GM21723 (cell line): Measurements from ENCODE around the gene LRP1B.

Source experiments
- ATAC-seq: cut with Tn5 transposase; IDR thresholded peaks from one replicate; pipeline ENCODE4 v1.9.1; 2021; ENCODE audit warnings: mild to moderate bottlenecking, moderate library complexity; ENCODE audit not compliant: unreplicated experiment

The LRP1B gene

GRCh38 chr2:141796449-141796848 is 334.4 kb downstream of the LRP1B start:
- ATAC-seq = no peak

DNA sequence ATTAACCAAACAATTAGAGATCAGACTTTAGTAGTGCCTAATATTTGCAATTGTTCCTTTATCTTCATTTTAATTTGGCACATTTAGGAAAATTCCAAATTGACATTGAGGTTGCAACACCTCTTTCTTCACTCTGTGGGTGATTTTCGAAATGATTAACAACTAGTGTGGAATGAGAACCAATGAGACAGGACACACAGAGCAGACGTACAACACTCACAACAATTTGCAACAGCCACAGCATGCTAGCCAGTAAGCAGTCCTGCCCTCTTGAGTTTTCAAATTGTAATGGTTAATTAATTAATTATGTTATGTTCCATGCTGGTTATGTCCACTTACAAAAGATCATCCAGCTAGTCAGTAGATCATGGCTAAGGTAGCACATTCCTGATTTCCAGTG is 339.3 kb downstream of the LRP1B start:
- ATAC-seq = no peak

DNA sequence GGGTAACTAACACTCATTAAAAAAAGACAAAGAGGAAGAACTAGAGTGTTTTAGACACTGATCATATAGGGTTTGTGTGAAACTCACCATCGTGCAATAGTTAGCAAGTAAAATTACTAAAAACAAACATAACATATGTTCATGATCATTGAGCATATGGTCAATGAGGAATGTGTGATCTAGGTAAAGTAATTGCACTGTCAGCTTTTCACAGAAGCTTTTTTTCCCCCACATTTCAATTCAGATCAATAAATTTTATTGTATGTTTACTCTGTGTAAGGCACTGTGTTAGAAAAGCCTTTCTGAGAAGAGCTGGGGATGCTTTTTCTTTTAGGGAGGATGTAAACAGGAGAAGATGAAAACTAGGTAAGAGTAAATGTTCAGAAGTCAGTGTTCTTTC is 348.2 kb downstream of the LRP1B start:
- ATAC-seq = no peak

DNA sequence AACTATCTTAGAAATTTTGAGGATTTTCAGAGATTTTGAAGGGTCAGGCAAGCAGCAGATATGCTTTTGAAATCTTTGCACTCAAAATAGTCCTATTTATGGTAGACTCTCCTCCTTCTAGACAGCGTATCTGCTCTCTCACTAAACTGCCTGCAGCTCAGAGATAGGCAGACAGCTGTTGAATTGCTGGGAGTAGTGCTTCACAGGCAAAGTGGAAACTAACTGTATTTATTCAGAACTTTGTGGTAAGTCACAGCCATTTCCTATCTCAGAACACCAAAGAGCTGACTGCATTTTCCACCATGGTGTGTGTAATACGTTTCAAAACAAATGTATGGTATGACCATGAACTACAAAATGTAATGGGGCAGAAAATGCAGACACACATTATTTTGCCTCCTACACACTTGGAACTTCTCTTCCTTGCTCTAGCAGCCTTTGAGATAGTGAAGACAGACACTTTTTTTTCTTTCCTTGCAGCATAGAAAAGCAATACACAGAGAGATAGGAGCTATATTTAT is 352.4 kb downstream of the LRP1B start:
- ATAC-seq = no peak

GRCh38 chr2:141770530-141770929 is 360.3 kb downstream of the LRP1B start:
- ATAC-seq = no peak

DNA sequence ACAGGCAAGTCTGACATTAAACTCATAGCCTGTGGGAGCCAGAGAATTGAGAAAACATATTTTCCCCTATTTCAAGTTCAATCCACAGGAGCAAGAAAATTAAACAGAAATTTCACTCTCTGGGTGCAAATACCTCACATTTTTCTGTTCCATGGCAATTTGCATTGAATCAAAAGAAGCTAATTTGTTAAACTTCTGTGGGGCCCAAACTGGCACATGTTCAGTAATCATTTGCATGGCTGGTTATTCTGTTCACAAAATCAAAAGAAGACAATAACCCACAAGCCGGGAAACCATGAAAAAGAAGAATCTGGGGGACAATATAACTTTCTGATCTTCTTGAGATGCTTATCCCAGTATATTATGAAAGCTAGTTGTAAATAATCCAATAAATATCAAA is 363.1 kb downstream of the LRP1B start:
- no peak for ATAC-seq

DNA sequence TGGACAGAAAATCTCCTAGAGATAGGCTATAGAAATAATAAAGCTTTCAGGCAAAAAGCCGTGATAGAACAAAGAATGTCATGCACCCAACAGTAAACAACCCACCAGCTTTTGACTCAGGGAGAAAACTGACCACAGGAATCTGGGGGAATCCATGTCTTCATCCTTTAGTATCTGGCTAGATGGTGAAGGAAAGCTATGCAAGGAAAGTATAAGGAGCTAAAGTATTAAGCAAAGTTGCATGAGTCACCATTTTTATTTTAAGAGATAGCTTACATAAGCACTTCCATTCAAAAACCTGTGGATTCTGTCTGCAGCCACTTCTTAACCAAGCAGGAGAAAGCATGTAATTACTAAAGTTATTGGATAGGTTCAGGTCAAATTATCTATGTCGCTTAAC is 363.8 kb downstream of the LRP1B start:
- ATAC-seq = no peak

DNA sequence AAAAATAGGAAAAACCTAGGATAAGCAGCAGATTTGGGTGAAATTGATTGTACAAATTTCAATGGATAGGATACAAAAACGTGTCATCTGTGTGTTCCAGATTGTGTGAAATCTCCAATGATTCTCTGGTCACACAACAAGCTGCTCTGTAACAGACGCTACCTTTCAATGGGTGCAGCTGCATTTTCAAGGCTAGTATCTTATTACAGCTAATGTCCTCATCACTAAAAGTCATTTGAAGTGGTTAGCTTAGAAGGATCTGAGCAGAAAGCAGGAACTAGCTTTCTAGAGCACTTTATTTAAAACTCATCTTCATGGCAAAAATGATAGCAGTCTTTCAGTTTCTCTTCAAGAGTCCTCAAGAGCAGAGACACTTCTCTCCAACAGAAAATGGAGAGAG is 364.6 kb downstream of the LRP1B start:
- no peak for ATAC-seq

DNA sequence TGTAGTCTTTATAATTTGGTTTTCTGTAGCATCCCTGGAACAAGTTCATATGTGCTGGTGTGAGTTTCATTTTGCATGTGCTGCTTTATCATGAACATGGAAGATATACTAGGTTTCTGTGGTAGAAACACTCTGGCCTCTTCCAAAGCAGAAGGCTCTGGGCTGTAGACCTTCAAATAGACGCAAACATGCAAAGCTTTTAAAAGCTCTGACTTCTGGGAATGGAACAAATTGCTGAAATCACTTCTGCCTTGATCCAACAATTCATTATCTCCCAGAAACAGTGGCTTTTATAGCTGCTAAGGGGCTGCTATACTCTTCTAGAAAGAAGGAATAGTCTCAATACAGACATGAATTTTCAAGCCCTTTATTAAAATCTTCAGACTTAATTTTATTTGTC is 382.2 kb downstream of the LRP1B start:
- no peak for ATAC-seq

GRCh38 chr2:141741652-141742051 is 389.2 kb downstream of the LRP1B start:
- no peak for ATAC-seq

DNA sequence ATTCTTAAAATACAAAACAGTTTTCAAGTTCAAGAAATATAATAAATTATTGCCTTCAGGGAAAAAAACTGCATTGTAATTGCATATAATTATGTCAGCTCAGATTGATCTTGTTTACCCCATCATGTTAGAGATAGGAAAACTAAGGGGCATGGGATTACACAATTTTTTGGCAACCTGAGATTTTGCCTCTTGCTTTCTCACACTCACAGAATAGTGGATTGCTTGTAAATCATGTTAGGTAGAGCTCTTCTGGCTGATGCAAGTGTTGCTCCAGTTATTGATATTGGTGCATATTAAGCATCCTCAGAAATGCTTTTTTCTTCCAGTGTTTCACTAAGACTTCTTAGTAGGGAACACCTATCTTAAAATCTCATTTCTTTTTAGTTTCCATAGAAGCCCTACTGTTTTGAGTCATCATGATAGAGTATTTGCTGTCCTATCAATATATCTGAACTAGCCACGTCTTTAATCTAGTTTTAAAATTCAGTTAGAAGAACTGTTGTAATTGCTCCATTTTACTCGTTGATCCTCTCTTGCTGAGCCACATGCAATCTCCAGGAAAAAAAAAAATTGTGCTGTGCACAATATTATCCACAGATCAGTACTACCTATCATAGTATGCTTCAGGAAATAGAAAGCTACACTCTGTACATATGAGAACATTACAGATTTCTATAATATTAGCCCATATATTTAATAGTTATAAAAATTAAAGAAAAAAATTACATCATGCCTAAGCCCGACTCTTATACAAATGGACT is 393.1 kb downstream of the LRP1B start:
- no peak for ATAC-seq

GRCh38 chr2:141736466-141736865 is 394.4 kb downstream of the LRP1B start:
- no peak for ATAC-seq

- no peak for ATAC-seq
Measured at GRCh38 chr2:141728886-141729285, 401.9 kb downstream of the LRP1B start.

- ATAC-seq = no peak
Measured at GRCh38 chr2:141728142-141728541, 402.7 kb downstream of the LRP1B start.

DNA sequence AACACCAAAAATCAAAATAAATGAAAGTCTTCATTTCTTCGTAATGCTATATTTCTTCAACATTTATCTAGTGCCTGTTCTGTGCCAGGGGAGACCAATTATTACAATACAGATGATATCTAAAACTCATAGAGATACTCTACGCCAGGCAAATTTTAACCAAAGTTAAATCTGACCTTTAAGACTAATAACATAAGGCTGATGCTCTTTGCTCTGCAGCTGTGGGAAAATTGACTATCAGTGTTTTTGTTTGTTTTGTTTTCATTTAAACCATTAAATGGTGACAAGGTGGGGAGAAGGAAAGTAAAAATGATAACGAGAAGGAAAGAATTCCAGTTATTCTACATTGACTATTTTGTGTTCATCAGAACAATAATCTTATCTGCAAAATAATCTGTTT is 406.4 kb downstream of the LRP1B start:
- no peak for ATAC-seq

GRCh38 chr2:141723814-141724213 is 407.0 kb downstream of the LRP1B start:
- no peak for ATAC-seq

- no peak for ATAC-seq
Measured at GRCh38 chr2:141720476-141720875, 410.3 kb downstream of the LRP1B start.

DNA sequence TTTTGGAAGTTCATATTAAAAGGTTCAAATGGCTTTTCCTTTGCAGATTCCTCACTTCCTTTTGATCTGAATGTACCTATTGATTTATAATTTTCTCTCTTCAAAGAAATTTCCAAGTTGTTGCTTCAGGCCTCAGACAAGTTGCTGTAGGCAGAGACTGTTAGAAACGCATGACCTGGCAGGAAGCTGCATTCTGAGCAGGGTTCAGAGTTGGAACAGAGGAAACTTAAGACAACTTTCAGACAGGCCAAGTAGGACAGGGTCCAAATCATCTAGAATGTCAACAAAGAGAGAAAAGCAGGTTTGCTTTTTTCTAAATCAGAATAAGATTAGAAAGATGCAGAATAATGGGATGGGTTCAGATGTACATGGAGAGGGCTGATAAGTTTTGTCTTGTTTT is 416.3 kb downstream of the LRP1B start:
- ATAC-seq = no peak

GRCh38 chr2:141711627-141712026 is 419.2 kb downstream of the LRP1B start:
- ATAC-seq = no peak

DNA sequence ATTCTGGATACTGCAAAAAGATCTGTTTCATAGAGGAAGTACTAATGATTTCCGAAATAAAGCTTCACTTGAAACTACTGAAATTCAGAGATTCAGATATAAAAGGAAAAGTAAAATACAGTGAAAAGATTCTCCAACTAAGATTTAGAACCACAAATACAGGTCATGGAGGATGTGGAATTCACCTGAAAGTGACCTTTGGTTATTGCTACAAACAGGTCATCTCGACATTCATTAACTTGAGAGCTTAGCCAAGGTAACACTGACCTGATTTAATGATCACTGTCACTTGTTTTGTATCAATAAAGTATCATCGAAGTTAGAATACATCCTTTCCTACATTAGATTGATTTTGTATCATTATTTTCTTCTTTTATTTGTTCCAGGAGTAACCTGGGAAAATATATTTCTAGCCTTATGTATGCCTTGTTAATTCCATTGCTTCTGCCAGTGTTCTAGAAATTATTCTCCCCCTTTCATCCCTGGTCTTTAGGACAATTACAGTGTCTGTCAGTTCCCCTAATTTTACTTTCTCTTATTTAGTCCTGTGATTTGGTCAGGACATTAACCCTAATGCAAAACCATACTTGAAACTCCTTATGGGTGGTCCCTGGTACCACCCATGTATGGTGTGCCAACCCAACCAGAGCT is 420.1 kb downstream of the LRP1B start:
- ATAC-seq = no peak

GRCh38 chr2:141709756-141710155 is 421.1 kb downstream of the LRP1B start:
- no peak for ATAC-seq

- ATAC-seq = no peak
Measured at GRCh38 chr2:141707486-141707885, 423.3 kb downstream of the LRP1B start.
